Stimulated activated CD4-positive, alpha-beta T cell treated with anti-CD3 and anti-CD28 coated beads, Interleukin-4, amount 100 ng/mL, for 24 hours (primary cell): ENCODE measurements around the gene A1BG.
"Not testable (repeated sequence)": the region's sequence is repeated elsewhere in the genome, so short reads cannot be mapped to it uniquely, and the experiment has no call there.

Experiments used
- DNase-seq: peaks from one replicate; pipeline ENCODE4 v3.0.0-alpha.2; 2020

Gene A1BG

GRCh38 chr19:58385891-58386575, 32.7 kb upstream of the A1BG start:
- DNase-seq, result peak; percentile 45

- DNase-seq, result no peak
These were observed 32.1 kb upstream of the A1BG start for GRCh38 chr19:58385313-58385890.

GRCh38 chr19:58382997-58383603, 29.8 kb upstream of the A1BG start:
- no peak for DNase-seq

- DNase-seq, result no peak
These were observed 28.3 kb upstream of the A1BG start for GRCh38 chr19:58381460-58382212.

- DNase-seq, result peak; percentile 99
These were observed 27.6 kb upstream of the A1BG start, which contains the start of gene ZNF837 for GRCh38 chr19:58380662-58381459. Gene ZNF837, minus strand, starts transcription at chr19:58381030. Its CDS starts 11,698 bp downstream, at chr19:58369332.

GRCh38 chr19:58380037-58380661, 26.9 kb upstream of the A1BG start:
- DNase-seq, result no peak

- no peak for DNase-seq
These were observed 26.0 kb upstream of the A1BG start for GRCh38 chr19:58379246-58379645.

GRCh38 chr19:58376724-58377123, 23.4 kb upstream of the A1BG start:
- DNase-seq, result not testable (repeated sequence)

GRCh38 chr19:58374200-58374599, 20.9 kb upstream of the A1BG start:
- no peak for DNase-seq

- DNase-seq, result no peak
These were observed 19.2 kb upstream of the A1BG start for GRCh38 chr19:58372311-58373133.

- DNase-seq, result no peak
These were observed 15.5 kb upstream of the A1BG start for GRCh38 chr19:58368561-58369360.

GRCh38 chr19:58367698-58368454, 14.6 kb upstream of the A1BG start:
- DNase-seq, result no peak

GRCh38 chr19:58366585-58367430, 13.5 kb upstream of the A1BG start:
- no peak for DNase-seq

GRCh38 chr19:58364146-58364545, 10.9 kb upstream of the A1BG start:
- no peak for DNase-seq

GRCh38 chr19:58362272-58362994, 9.1 kb upstream of the A1BG start, which contains the start of gene ZNF497:
Gene ZNF497, minus strand, starts transcription at chr19:58362751. Its CDS starts 5,116 bp downstream, at chr19:58357635.
- peak; percentile 96 for DNase-seq

- peak; percentile 55 for DNase-seq
These were observed 8.6 kb upstream of the A1BG start for GRCh38 chr19:58361900-58362271.

GRCh38 chr19:58357481-58358145, 4.3 kb upstream of the A1BG start:
- DNase-seq, result no peak
